Stimulated activated naive B cell treated with anti-CD40 and anti-IgM and Interleukin-4, amounts not matched to agents 10 μg/mL and 1 μg/mL and 100 μg/mL, for 72 hours (primary cell): ENCODE measurements around the gene SCYGR3.
A peak's percentile ranks its signal among the peaks of the same experiment; 100 is the strongest.
"Not testable (repeated sequence)": the region's sequence is repeated elsewhere in the genome, so short reads cannot be mapped to it uniquely, and the experiment has no call there.

Experiments used
- ATAC-seq, 2 donors: fragments of 150-1000 bp; cut with Tn5 transposase; replicated peaks; 2 replicates each; pipeline ENCODE4 v1.10.0; 2021; ENCODE audit warnings: moderate library complexity in 1 of 2
- DNase-seq: peaks from one replicate; pipeline ENCODE4 v3.0.0; 2021
- H3K27ac Mint-ChIP-seq: one replicate; pipeline ENCODE4 v1.8.0; 2022; ENCODE audit warnings: mild to moderate bottlenecking, mixed read lengths
- H3K27me3 Mint-ChIP-seq, 2 donors: one replicate each; pipeline ENCODE4 v1.8.0; 2022; ENCODE audit warnings: mixed read lengths in 2 of 2
- H3K36me3 Mint-ChIP-seq, 2 donors: one replicate each; pipeline ENCODE4 v1.8.0; 2022; ENCODE audit warnings: mixed read lengths in 2 of 2, mild to moderate bottlenecking in 1 of 2
- H3K4me1 Mint-ChIP-seq, 2 donors: one replicate each; pipeline ENCODE4 v1.8.0; 2022; ENCODE audit warnings: mixed read lengths in 2 of 2, mild to moderate bottlenecking in 1 of 2
- H3K4me3 Mint-ChIP-seq, 2 donors: one replicate each; pipeline ENCODE4 v1.8.0; 2022; ENCODE audit warnings: mild to moderate bottlenecking in 2 of 2, mixed read lengths in 2 of 2, moderate library complexity in 1 of 2
- H3K9me3 Mint-ChIP-seq, 2 donors: one replicate each; pipeline ENCODE4 v1.8.0; 2022; ENCODE audit warnings: mixed read lengths in 2 of 2, mild to moderate bottlenecking in 1 of 2

SCYGR3 gene

GRCh38 chr2:227598835-227599503, 15.7 kb downstream of the SCYGR3 start, which contains the start of gene SCYGR2:
SCYGR2 (plus strand) TSS chr2:227598893; CDS start chr2:227598893, 0 bp downstream.
- not testable (repeated sequence) for H3K4me1 Mint-ChIP-seq, H3K4me3 Mint-ChIP-seq, H3K27ac Mint-ChIP-seq, H3K36me3 Mint-ChIP-seq, DNase-seq, ATAC-seq, H3K9me3 Mint-ChIP-seq
- peaks cover 20 to 36% of the 10 kb centered on the region in 2 donors for H3K27me3 Mint-ChIP-seq

DNA sequence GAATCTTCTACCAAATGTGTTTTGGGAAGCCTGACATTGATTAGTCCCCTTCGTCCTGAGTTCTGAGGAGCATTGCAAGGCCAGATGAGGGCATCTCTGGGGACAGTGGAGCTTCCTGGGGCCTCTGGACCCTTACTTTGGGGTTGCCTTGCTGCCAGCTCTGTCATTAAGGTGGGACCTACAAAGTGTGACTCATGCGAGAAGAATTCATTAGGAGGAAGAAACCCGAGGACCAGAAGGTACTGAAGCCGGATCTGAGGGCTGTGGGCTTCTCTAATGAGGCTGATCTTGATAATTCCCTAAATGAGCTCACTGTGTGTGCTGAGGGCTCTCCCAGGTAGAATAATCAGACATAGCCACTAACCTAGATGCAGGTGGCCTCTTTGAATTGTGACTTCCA, 16.6 kb downstream of the SCYGR3 start:
- no peaks in the 10 kb centered on the region for H3K36me3 Mint-ChIP-seq
- DNase-seq: no peak
- H3K4me1 Mint-ChIP-seq: no peaks in the 10 kb centered on the region
- peaks cover 20 to 40% of the 10 kb centered on the region in 2 donors for H3K27me3 Mint-ChIP-seq
- peaks cover 0 to 4% of the 10 kb centered on the region in 2 donors for H3K9me3 Mint-ChIP-seq
- H3K4me3 Mint-ChIP-seq: no peak overlapping the region
- no peak overlapping the region for H3K27ac Mint-ChIP-seq
- no peak for ATAC-seq

GRCh38 chr2:227597036-227597435, 17.6 kb downstream of the SCYGR3 start:
- ATAC-seq (no peak), DNase-seq (no peak)
- no peaks in the 10 kb centered on the region for H3K36me3 Mint-ChIP-seq
- no peaks in the 10 kb centered on the region for H3K4me1 Mint-ChIP-seq
- H3K27ac Mint-ChIP-seq: no peak overlapping the region
- H3K4me3 Mint-ChIP-seq: no peak overlapping the region
- H3K27me3 Mint-ChIP-seq: peaks cover 20 to 44% of the 10 kb centered on the region in 2 donors
- peaks cover 0 to 4% of the 10 kb centered on the region in 2 donors for H3K9me3 Mint-ChIP-seq

DNA sequence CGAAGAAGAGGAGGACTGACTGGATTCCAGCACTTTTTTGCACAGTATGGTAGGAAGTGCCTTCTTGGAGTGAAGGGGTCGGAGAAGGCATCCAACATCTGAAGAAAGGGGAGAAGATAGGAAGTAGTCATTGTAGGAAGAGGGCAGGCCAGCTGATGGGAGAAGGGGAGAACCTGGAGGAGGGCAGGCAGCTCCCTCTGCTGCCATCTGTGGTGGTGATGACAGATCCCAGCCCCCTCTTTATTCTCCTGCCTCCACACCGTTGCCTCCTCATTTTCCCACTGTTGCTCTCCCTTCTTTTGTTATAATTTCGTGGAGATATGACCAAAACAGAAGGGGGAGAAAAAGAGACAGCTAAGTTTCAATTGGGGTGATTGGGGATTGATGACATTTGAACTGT, 18.8 kb downstream of the SCYGR3 start:
- no peak for ATAC-seq
- no peak overlapping the region for H3K4me3 Mint-ChIP-seq
- DNase-seq: no peak
- no peak overlapping the region for H3K27ac Mint-ChIP-seq
- H3K36me3 Mint-ChIP-seq: peaks cover 0 to 3% of the 10 kb centered on the region in 2 donors
- no peaks in the 10 kb centered on the region for H3K4me1 Mint-ChIP-seq
- peaks cover 0 to 4% of the 10 kb centered on the region in 2 donors for H3K9me3 Mint-ChIP-seq
- peaks cover 24 to 44% of the 10 kb centered on the region in 2 donors for H3K27me3 Mint-ChIP-seq

GRCh38 chr2:227592694-227593387, 21.8 kb downstream of the SCYGR3 start:
- Mint-ChIP-seq H3K27me3 (peaks cover 24 to 37% of the 10 kb centered on the region in 2 donors), H3K9me3 (peaks cover 6 to 8% of the 10 kb centered on the region in 2 donors), H3K4me3 (no peak overlapping the region), H3K36me3 (peaks cover 0 to 3% of the 10 kb centered on the region in 2 donors), H3K27ac (no peak overlapping the region), H3K4me1 (no peaks in the 10 kb centered on the region)
- DNase-seq (no peak), ATAC-seq (no peak)

DNA sequence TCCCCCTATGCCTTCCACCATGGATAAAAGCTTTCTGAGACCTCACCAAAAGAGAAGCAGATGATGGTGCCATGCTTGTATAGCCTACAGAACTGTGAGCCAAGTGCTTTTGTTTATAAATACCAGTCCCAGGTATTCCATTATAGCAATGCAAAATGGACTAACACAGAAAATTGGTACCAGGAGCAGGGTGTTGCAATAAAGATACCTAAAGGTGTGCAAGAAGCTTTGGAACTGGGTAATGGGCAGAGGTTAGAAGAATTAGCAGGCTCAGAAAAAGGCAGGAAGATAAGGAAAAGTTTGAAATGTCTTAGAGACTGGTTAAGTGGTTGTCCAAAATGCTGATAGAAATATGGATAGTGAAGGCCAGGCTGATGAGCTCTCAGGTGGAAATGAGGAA, 32.3 kb downstream of the SCYGR3 start:
- Mint-ChIP-seq H3K27ac (no peak overlapping the region), H3K27me3 (peaks cover 36 to 38% of the 10 kb centered on the region in 2 donors), H3K9me3 (peaks cover 10 to 11% of the 10 kb centered on the region in 2 donors), H3K4me1 (no peaks in the 10 kb centered on the region), H3K36me3 (peaks cover 9 to 16% of the 10 kb centered on the region in 2 donors), H3K4me3 (no peak overlapping the region)
- no peak for ATAC-seq
- DNase-seq: no peak

- Mint-ChIP-seq H3K9me3 (peaks cover 10 to 11% of the 10 kb centered on the region in 2 donors), H3K27me3 (peaks cover 35 to 39% of the 10 kb centered on the region in 2 donors), H3K27ac (no peak overlapping the region), H3K36me3 (peaks cover 9 to 16% of the 10 kb centered on the region in 2 donors), H3K4me3 (no peak overlapping the region), H3K4me1 (no peaks in the 10 kb centered on the region)
- ATAC-seq (no peak), DNase-seq (no peak)
These were observed 34.8 kb downstream of the SCYGR3 start for GRCh38 chr2:227579791-227580190.

DNA sequence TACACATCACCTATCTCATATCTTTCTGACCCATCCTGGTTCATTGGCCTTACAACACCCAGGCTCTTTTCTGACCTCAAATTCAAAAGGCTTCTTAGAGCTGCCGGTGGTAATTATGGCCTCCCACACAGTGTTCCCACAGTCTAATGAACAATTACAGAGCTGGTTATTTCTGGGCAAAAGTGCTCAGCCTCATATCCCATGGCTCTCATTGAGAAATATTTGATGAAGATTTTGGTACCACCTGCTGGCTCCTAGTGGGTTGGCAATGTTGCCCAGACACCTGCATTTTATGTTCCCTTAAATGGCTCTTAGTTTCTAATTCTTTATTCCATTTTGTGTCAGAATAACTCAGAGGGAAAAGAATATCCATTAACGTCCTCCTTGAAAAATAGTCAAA, 36.0 kb downstream of the SCYGR3 start:
- Mint-ChIP-seq H3K4me3 (no peak overlapping the region), H3K4me1 (no peaks in the 10 kb centered on the region), H3K36me3 (peaks cover 9 to 12% of the 10 kb centered on the region in 2 donors), H3K9me3 (peaks cover 10 to 11% of the 10 kb centered on the region in 2 donors), H3K27me3 (peaks cover 30 to 35% of the 10 kb centered on the region in 2 donors), H3K27ac (no peak overlapping the region)
- DNase-seq (no peak), ATAC-seq (no peak)

DNA sequence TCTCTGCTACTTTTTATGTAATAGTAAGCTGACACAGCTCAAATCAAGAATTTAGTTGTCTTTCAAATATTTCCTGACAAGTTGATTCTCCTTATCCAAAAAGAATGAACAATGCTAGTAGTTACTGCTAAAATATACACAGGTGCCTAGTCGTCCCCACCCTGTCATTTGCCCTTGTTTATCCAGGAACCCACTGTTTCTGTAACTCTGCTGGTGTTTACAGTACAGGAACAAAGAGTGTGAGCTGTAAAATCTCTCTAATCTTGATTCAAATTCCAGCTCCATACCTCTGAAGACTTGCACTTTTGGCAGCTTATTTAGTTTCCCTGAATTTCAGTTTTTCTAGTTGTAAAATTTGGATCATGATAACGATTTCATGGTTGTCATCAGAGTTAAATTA, 37.1 kb downstream of the SCYGR3 start:
- peaks cover 5 to 6% of the 10 kb centered on the region in 2 donors for H3K9me3 Mint-ChIP-seq
- no peaks in the 10 kb centered on the region for H3K4me1 Mint-ChIP-seq
- peaks cover 5 to 8% of the 10 kb centered on the region in 2 donors for H3K36me3 Mint-ChIP-seq
- ATAC-seq: no peak
- no peak overlapping the region for H3K4me3 Mint-ChIP-seq
- peaks cover 24 to 31% of the 10 kb centered on the region in 2 donors for H3K27me3 Mint-ChIP-seq
- no peak for DNase-seq
- H3K27ac Mint-ChIP-seq: no peak overlapping the region

GRCh38 chr2:227576812-227577211, 37.8 kb downstream of the SCYGR3 start:
- no peaks in the 10 kb centered on the region for H3K9me3 Mint-ChIP-seq
- H3K4me1 Mint-ChIP-seq: no peaks in the 10 kb centered on the region
- peaks cover 3% of the 10 kb centered on the region in 2 donors for H3K36me3 Mint-ChIP-seq
- no peak overlapping the region for H3K4me3 Mint-ChIP-seq
- H3K27me3 Mint-ChIP-seq: peaks cover 21 to 26% of the 10 kb centered on the region in 2 donors
- DNase-seq (no peak), ATAC-seq (no peak)
- H3K27ac Mint-ChIP-seq: no peak overlapping the region

- ATAC-seq (no peak), DNase-seq (no peak)
- Mint-ChIP-seq H3K9me3 (no peaks in the 10 kb centered on the region), H3K27ac (no peak overlapping the region), H3K4me3 (no peak overlapping the region), H3K36me3 (peaks cover under 1% of the 10 kb centered on the region in 2 donors), H3K4me1 (no peaks in the 10 kb centered on the region), H3K27me3 (peaks cover 16 to 22% of the 10 kb centered on the region in 2 donors)
These were observed 38.5 kb downstream of the SCYGR3 start for GRCh38 chr2:227576110-227576509.

DNA sequence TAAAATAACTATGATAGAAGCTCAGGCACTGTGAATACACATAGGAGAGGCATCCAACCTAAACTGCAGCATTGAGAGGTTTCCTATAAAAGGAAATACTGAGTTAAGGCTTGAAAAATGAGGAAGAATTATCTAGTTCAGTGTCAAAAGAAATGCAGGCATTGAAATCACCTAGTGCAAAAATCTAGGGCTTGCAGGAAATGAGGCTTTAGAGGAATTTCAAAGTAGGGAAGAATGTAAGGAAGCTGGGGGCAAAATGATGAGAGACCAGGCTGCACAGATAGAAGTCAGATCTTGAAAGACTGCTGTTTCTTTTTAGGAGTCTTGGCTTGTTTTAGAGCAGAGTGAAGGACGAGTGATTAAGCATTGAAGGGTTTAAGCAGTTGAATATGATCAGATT, 44.0 kb downstream of the SCYGR3 start:
- Mint-ChIP-seq H3K36me3 (peaks cover 0 to 4% of the 10 kb centered on the region in 2 donors), H3K27me3 (no peaks in the 10 kb centered on the region), H3K27ac (no peak overlapping the region), H3K4me3 (no peak overlapping the region), H3K4me1 (peaks cover 0 to 5% of the 10 kb centered on the region in 2 donors), H3K9me3 (no peaks in the 10 kb centered on the region)
- ATAC-seq: no peak
- no peak for DNase-seq

DNA sequence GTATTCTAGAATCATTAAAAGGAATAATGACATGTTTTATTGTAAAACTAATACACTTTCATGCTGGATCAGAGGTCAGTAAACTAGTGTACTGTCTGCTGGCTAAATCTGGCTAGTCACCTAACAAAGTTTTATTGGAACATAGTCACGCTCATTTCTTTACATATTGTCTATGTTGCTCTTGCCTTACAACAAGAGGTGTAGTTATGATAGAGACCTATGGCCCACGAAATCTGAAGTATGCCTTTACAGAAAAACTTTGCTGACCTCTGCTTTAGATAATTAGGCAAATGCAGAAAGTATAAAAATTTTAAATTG, 45.8 kb downstream of the SCYGR3 start:
- H3K36me3 Mint-ChIP-seq: peaks cover 7 to 14% of the 10 kb centered on the region in 2 donors
- DNase-seq (no peak), ATAC-seq (no peak)
- H3K4me1 Mint-ChIP-seq: peaks cover 0 to 8% of the 10 kb centered on the region in 2 donors
- H3K27me3 Mint-ChIP-seq: no peaks in the 10 kb centered on the region
- no peak overlapping the region for H3K4me3 Mint-ChIP-seq
- no peaks in the 10 kb centered on the region for H3K9me3 Mint-ChIP-seq
- no peak overlapping the region for H3K27ac Mint-ChIP-seq

DNA sequence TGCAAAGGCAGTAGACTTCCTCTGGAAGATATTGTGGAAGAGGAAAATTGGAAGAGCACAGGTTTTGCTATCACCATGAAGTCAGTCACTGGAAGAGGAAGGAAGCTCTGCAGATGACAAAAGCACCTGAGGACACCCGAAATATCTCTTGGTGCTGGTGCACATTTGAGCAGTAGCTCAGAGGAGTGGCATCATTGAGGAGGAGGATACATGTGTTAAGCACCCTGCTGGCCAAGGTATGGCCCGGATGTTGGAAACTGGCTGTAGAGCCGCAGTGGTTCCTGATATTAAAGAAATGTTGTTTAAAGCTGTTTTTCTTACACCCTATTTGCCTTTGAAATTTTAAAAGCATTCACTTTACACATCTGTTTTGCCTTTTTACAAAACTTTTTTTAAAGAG, 48.6 kb downstream of the SCYGR3 start:
- Mint-ChIP-seq H3K9me3 (no peaks in the 10 kb centered on the region), H3K4me1 (peaks cover 0 to 8% of the 10 kb centered on the region in 2 donors), H3K27ac (no peak overlapping the region), H3K27me3 (no peaks in the 10 kb centered on the region), H3K36me3 (peaks cover 7 to 15% of the 10 kb centered on the region in 2 donors), H3K4me3 (no peak overlapping the region)
- no peak for ATAC-seq
- DNase-seq: no peak

- peaks cover 0 to 3% of the 10 kb centered on the region in 2 donors for H3K4me1 Mint-ChIP-seq
- ATAC-seq (no peak), DNase-seq (no peak)
- no peaks in the 10 kb centered on the region for H3K9me3 Mint-ChIP-seq
- H3K4me3 Mint-ChIP-seq: no peak overlapping the region
- H3K36me3 Mint-ChIP-seq: peaks cover 11 to 15% of the 10 kb centered on the region in 2 donors
- H3K27ac Mint-ChIP-seq: peak overlapping the region; percentile 33
- H3K27me3 Mint-ChIP-seq: no peaks in the 10 kb centered on the region
These were observed 49.6 kb downstream of the SCYGR3 start for GRCh38 chr2:227565080-227565479.
